Neural progenitor cell (in vitro differentiated cells): ENCODE results near the gene NFATC4. TPM values are rescaled to one million over a fixed set of nuclear protein-coding genes. Genes with fewer than 3 reads are reported as not detected.

Experiments used
- DNase-seq: peaks from one replicate; pipeline ENCODE4 v3.0.0-alpha.2; 2016; ENCODE audit warnings: low spot score
- H2AFZ ChIP-seq: fragments of 200-600 bp; sonication (generic); replicated peaks from 2 replicates; pipeline ENCODE4 v1.6.1; 2016; ENCODE audit warnings: antibody characterized with exemption
- H3F3A ChIP-seq: fragments of 200-600 bp; sonication (generic); 2 replicates; pipeline ENCODE4 v1.6.1; 2016; ENCODE audit warnings: antibody characterized with exemption, low read depth
- H3K27ac ChIP-seq: fragments of 200-600 bp; sonication (generic); 2 replicates; pipeline ENCODE4 v1.5.1; 2016; ENCODE audit warnings: mild to moderate bottlenecking
- H3K27me3 ChIP-seq: fragments of 200-600 bp; sonication (generic); 2 replicates; pipeline ENCODE4 v1.6.1; 2016; ENCODE audit warnings: mild to moderate bottlenecking, moderate library complexity
- H3K36me3 ChIP-seq: fragments of 200-600 bp; sonication (generic); 2 replicates; pipeline ENCODE4 v1.5.1; 2016
- H3K4me1 ChIP-seq: fragments of 200-600 bp; sonication (generic); 2 replicates; pipeline ENCODE4 v1.6.1; 2016; ENCODE audit warnings: mixed run types
- H3K4me2 ChIP-seq: fragments of 200-600 bp; sonication (generic); 2 replicates; pipeline ENCODE4 v1.6.1; 2016
- H3K4me3 ChIP-seq: fragments of 200-600 bp; sonication (generic); 2 replicates; pipeline ENCODE4 v1.5.1; 2016
- H3K79me2 ChIP-seq: fragments of 200-600 bp; sonication (generic); 2 replicates; pipeline ENCODE4 v1.6.1; 2016; ENCODE audit warnings: low read depth
- H3K9ac ChIP-seq: fragments of 200-600 bp; sonication (generic); 2 replicates; pipeline ENCODE4 v1.6.1; 2016
- H3K9me3 ChIP-seq: fragments of 200-600 bp; sonication (generic); 2 replicates; pipeline ENCODE4 v1.5.1; 2016; ENCODE audit warnings: low read depth
- H4K20me1 ChIP-seq: fragments of 200-600 bp; sonication (generic); 2 replicates; pipeline ENCODE4 v1.6.1; 2016; ENCODE audit warnings: low read depth
- H3K27ac Mint-ChIP-seq: 3 replicates; pipeline ENCODE4 v1.8.0; 2021; ENCODE audit warnings: mixed read lengths
- H3K27me3 Mint-ChIP-seq: 2 replicates; pipeline ENCODE4 v1.8.0; 2022; ENCODE audit warnings: low read depth, mild to moderate bottlenecking, inconsistent platforms, moderate library complexity, mixed read lengths; ENCODE audit not compliant: insufficient read depth
- H3K36me3 Mint-ChIP-seq: 3 replicates; pipeline ENCODE4 v1.8.0; 2021; ENCODE audit warnings: mixed read lengths
- H3K4me1 Mint-ChIP-seq: 3 replicates; pipeline ENCODE4 v1.8.0; 2021; ENCODE audit warnings: mixed read lengths
- H3K4me3 Mint-ChIP-seq: 3 replicates; pipeline ENCODE4 v1.8.0; 2021; ENCODE audit warnings: mild to moderate bottlenecking, moderate library complexity, mixed read lengths
- H3K9me3 Mint-ChIP-seq: 3 replicates; pipeline ENCODE4 v1.8.0; 2020; ENCODE audit warnings: mixed read lengths
- EZH2 ChIP-seq: fragments of 200-600 bp; sonication (generic); IDR thresholded peaks from 2 replicates; pipeline ENCODE4 v1.6.1; 2017; ENCODE audit warnings: antibody characterized with exemption, mild to moderate bottlenecking, moderate library complexity
- EZH2phosphoT487 ChIP-seq: fragments of 200-600 bp; sonication (generic); IDR thresholded peaks from 2 replicates; pipeline ENCODE4 v1.6.1; 2017; ENCODE audit warnings: antibody characterized with exemption
- total RNA-seq: library from RNA; depleted of rRNA; stranded (reverse); fragments of >200 nt; gene quantifications from 2 replicates; pipeline ENCODE4 v1.2.3, GENCODE V29; 2015; ENCODE audit warnings: low replicate concordance
- TF ChIP-seq, protein P1 (sequence below): fragments of 200-600 bp; sonication (generic); IDR thresholded peaks from 2 replicates; pipeline ENCODE4 v1.5.1; 2017; ENCODE audit warnings: antibody characterized with exemption, mild to moderate bottlenecking

NFATC4 gene
- total RNA-seq, 1 donor from 2014 or later, result 38.2 TPM

DNA sequence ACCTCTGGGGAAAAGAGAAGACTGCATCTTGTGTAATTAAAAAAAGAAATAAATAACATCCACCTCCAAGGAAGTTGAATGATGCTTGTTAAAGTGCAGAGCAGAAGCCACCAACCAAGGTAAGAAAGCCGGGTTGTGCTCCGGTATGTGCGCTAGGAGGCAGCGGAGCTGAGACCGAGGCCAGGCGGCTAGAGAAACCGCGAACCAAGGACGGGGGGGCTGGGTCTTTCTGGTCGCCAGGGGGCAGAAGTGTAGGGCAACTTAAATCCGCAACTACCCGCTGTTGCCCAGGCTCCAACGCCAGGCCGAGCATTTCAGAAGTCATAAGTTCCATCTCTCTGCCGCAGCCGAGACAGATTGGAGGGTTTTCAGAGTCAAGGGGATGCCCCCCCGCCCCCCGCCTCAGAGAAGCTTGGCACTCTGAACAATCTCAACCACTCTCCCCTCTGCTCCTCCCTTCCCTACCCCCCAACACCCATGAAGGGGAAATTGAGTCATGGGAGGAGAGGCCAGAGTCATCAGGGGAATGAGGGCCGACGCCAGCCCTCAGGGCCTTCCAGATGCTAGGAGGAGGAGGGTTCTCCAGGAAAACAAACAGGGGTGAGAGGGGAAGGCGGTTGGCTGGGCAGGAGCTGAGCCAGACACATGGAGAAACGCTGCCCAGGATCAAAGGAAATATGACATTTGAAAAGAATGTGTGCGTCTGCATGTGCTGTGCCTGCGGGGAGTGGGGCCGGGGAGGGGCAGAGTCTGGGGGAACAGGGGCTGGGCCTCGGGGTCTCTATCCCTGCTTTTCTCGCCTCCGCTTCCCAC is 2.2 kb upstream of the NFATC4 start:
- Mint-ChIP-seq H3K4me1 (peaks cover 13% of the 10 kb centered on the region), H3K9me3 (no peaks in the 10 kb centered on the region), H3K36me3 (no peaks in the 10 kb centered on the region), H3K27ac (peak overlapping the region; percentile 57), H3K4me3 (peak overlapping the region; percentile 93), H3K27me3 (peaks cover 8% of the 10 kb centered on the region)
- TF ChIP-seq EZH2phosphoT487 (no peak), EZH2 (no peak)
- TF ChIP-seq, protein P1, sequence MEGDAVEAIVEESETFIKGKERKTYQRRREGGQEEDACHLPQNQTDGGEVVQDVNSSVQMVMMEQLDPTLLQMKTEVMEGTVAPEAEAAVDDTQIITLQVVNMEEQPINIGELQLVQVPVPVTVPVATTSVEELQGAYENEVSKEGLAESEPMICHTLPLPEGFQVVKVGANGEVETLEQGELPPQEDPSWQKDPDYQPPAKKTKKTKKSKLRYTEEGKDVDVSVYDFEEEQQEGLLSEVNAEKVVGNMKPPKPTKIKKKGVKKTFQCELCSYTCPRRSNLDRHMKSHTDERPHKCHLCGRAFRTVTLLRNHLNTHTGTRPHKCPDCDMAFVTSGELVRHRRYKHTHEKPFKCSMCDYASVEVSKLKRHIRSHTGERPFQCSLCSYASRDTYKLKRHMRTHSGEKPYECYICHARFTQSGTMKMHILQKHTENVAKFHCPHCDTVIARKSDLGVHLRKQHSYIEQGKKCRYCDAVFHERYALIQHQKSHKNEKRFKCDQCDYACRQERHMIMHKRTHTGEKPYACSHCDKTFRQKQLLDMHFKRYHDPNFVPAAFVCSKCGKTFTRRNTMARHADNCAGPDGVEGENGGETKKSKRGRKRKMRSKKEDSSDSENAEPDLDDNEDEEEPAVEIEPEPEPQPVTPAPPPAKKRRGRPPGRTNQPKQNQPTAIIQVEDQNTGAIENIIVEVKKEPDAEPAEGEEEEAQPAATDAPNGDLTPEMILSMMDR, result peak; percentile 89
- Histone ChIP-seq H3K9ac (no peak overlapping the region), H3K36me3 (no peaks in the 10 kb centered on the region), H3K27me3 (peaks cover 31% of the 10 kb centered on the region), H3K9me3 (no peaks in the 10 kb centered on the region), H3K79me2 (peaks cover 3% of the 10 kb centered on the region), H3F3A (peaks cover 36% of the 10 kb centered on the region), H3K4me3 (peak overlapping the region; percentile 74), H3K27ac (no peak overlapping the region), H4K20me1 (no peaks in the 10 kb centered on the region), H2AFZ (peak overlapping the region; percentile 37), H3K4me1 (peaks cover 13% of the 10 kb centered on the region), H3K4me2 (peak overlapping the region; percentile 85)
- DNase-seq, result peak; percentile 94

DNA sequence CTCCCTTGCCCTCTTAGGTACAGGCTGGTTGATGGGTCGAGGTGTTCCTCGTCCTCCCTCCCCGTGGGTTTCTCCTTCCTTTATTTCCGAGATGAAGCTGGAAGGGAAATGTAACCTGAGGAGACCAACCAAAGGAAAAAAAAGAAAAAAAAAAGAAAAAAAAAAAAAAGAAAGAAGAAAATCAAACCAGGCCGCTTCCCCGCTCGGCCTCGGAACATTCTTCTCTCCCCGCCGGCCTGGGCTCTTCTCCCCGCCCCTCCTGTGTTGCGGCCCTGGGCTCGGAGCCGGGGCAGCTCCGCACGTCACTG is 1.6 kb upstream of the NFATC4 start:
- Histone ChIP-seq H3K36me3 (no peaks in the 10 kb centered on the region), H3K27me3 (peaks cover 25% of the 10 kb centered on the region), H3K9me3 (no peaks in the 10 kb centered on the region), H3K4me2 (peak overlapping the region; percentile 85), H4K20me1 (no peaks in the 10 kb centered on the region), H3K4me1 (peaks cover 18% of the 10 kb centered on the region), H3K4me3 (peak overlapping the region; percentile 74), H3K9ac (no peak overlapping the region), H3F3A (peaks cover 36% of the 10 kb centered on the region), H2AFZ (peak overlapping the region; percentile 37), H3K27ac (peak overlapping the region; percentile 51), H3K79me2 (peaks cover 3% of the 10 kb centered on the region)
- TF ChIP-seq EZH2phosphoT487 (no peak), EZH2 (no peak)
- TF ChIP-seq, protein P1, result no peak
- no peak for DNase-seq
- no peaks in the 10 kb centered on the region for H3K36me3 Mint-ChIP-seq
- peaks cover 8% of the 10 kb centered on the region for H3K27me3 Mint-ChIP-seq
- H3K4me3 Mint-ChIP-seq, result peak overlapping the region; percentile 93
- no peaks in the 10 kb centered on the region for H3K9me3 Mint-ChIP-seq
- peaks cover 15% of the 10 kb centered on the region for H3K4me1 Mint-ChIP-seq
- no peak overlapping the region for H3K27ac Mint-ChIP-seq

DNA sequence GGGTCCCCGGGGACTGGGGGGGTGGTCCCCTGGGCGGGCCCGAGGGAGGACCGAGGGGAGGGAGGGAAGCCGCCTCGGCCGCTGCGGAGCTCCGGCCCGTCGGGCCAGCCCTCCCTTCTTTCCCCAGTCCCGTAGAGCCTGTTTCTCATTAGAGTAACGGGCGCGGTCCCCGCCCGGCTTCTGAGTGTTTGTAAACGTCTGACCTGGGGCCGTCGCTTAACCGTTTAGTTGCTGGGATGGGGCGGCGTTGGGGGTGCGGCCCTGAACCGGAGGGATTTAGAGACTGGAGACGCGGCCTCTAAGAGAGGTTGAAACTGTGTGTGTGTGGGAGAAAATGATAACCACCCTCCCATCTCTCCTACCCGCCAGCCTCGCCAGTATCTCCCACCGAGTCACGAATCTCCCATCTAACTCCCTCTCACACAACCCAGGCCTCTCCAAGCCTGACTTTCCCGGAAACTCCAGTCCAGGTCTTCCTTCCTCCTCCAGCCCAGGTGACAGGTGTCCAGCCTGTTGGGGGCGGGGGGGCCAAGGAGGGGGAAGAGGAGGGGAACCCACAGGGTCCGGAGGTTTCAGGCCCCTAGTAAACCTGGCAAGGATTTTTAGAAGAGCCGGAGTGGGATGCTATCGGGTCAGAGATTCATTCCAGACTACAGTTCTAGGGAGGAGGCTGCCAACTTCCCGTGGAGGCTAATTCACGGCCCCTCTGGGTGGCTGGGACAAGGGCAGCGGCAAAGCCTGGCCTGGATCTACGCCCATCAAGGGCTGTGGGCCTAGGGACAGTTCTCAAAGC is 1.1 kb upstream of the NFATC4 start:
- Mint-ChIP-seq H3K27me3 (peaks cover 8% of the 10 kb centered on the region), H3K36me3 (no peaks in the 10 kb centered on the region), H3K4me3 (peak overlapping the region; percentile 93), H3K9me3 (no peaks in the 10 kb centered on the region), H3K27ac (peak overlapping the region; percentile 99), H3K4me1 (peaks cover 15% of the 10 kb centered on the region)
- DNase-seq, result peak; percentile 97
- Histone ChIP-seq H4K20me1 (no peaks in the 10 kb centered on the region), H3K9me3 (no peaks in the 10 kb centered on the region), H3K4me3 (peak overlapping the region; percentile 74), H3K36me3 (no peaks in the 10 kb centered on the region), H3K9ac (no peak overlapping the region), H3K79me2 (peaks cover 3% of the 10 kb centered on the region), H3F3A (peaks cover 36% of the 10 kb centered on the region), H3K27ac (peak overlapping the region; percentile 51), H2AFZ (peak overlapping the region; percentile 69), H3K4me1 (peaks cover 18% of the 10 kb centered on the region), H3K27me3 (peaks cover 20% of the 10 kb centered on the region), H3K4me2 (peak overlapping the region; percentile 85)
- TF ChIP-seq, protein P1, result no peak
- TF ChIP-seq EZH2, result no peak
- TF ChIP-seq EZH2phosphoT487, result no peak
